ENCODE measurements around the gene PIGL. TPM values are rescaled to one million over a fixed set of nuclear protein-coding genes. Genes with fewer than 3 reads are reported as not detected.

The PIGL gene
- total RNA-seq, 1 donor from 2014 or later: 65.8 TPM

DNA sequence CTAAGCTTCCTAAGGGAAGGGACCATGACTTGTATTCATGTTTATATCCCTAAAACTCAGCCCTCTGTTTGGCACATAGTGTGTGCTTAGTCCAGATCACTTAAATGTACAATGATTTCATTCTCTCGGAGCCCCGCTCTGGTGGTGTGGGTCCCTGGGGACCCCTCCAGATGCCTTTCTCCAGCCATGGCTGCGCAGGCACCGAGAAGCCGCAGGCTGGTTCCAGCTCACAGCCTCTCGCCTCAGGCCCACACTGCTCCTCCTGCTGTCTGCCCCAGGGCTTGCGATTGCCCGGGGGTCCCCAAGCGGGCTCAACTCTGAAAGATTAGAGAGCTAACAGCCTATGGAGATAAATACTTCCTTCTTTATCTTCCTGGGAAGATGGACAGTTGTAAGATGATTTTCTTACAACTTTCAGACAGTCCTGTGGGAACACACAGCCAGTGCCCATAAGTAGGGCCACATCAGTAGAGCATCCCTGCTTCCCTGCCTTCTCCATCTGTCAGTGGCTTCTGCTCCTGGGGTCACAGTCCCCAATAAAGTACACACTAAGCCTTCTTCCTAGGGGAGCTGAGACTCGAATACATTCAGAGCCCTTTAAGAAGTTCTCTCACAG lies 70.0 kb downstream of the PIGL start:
- Histone ChIP-seq H3K4me1 (peaks cover 35% of the 10 kb centered on the region), H3K27me3 (no peaks in the 10 kb centered on the region), H3K9me3 (no peaks in the 10 kb centered on the region), H3K4me3 (peak overlapping the region in 1 of 2 donors; percentile 26), H3K27ac (peak overlapping the region; percentile 95), H3K36me3 (no peaks in the 10 kb centered on the region)
- no peak for DNase-seq (ENCODE audit: extremely low spot score in 2 of 2)
- intact Hi-C loops (cut with DNase I): loop anchor here (5.0 to 10.0 kb wide), 2 partner anchors 65 to 148 kb away; partner anchors contain the start of gene CENPV
- TF ChIP-seq POLR2AphosphoS5 (IDR thresholded peaks at IDR 0.05; ENCODE audit: insufficient read depth in 1 of 2, low read depth in 1 of 2) (no peak), POLR2A (IDR thresholded peaks at IDR 0.05) (no peak)
- TF ChIP-seq, protein P1, sequence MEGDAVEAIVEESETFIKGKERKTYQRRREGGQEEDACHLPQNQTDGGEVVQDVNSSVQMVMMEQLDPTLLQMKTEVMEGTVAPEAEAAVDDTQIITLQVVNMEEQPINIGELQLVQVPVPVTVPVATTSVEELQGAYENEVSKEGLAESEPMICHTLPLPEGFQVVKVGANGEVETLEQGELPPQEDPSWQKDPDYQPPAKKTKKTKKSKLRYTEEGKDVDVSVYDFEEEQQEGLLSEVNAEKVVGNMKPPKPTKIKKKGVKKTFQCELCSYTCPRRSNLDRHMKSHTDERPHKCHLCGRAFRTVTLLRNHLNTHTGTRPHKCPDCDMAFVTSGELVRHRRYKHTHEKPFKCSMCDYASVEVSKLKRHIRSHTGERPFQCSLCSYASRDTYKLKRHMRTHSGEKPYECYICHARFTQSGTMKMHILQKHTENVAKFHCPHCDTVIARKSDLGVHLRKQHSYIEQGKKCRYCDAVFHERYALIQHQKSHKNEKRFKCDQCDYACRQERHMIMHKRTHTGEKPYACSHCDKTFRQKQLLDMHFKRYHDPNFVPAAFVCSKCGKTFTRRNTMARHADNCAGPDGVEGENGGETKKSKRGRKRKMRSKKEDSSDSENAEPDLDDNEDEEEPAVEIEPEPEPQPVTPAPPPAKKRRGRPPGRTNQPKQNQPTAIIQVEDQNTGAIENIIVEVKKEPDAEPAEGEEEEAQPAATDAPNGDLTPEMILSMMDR (IDR thresholded peaks at IDR 0.05): no peak

GRCh38 chr17:16287563-16288027 lies 70.6 kb downstream of the PIGL start:
- intact Hi-C loops (cut with DNase I): loop anchor here (5.0 to 10.0 kb wide), 2 partner anchors 65 to 147 kb away; partner anchors contain the start of gene CENPV
- no peak for DNase-seq (ENCODE audit: extremely low spot score in 2 of 2)

DNA sequence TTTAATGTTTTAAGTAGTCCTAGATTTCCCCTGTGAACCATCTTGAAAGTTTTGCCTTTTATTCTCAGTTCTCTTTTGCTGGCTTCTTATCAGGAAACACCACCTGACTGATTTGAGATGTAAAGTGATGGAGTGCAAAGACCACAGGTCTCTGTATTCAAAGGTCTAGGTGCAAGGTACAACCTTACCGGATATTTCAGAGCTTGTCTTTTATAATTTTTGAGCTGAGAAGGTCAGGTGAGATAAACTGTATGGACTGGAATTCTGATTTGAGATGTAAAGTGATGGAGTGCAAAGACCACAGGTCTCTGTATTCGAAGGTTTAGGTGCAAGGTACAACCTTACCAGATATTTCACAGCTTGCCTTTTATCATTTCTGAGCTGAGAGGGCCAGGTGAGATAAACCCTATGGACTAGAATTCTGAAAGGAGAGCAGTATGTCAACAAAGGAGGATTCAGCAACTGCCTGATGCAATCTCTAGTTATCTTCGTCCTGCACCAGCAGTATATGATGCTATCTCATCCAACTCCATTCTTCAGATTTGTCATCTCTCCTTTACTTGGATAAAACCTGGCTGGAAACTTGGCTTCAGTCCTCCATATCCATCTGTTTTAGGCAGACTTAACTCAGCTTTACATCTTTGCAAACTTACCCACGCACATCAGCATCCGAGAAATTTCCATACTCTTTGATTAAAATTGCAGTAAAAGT lies 72.0 kb downstream of the PIGL start:
- Histone ChIP-seq H3K4me1 (peaks cover 35% of the 10 kb centered on the region), H3K4me3 (no peak overlapping the region), H3K27ac (no peak overlapping the region), H3K9me3 (no peaks in the 10 kb centered on the region), H3K27me3 (no peaks in the 10 kb centered on the region), H3K36me3 (no peaks in the 10 kb centered on the region)
- no peak for TF ChIP-seq POLR2A (IDR thresholded peaks at IDR 0.05)
- TF ChIP-seq POLR2AphosphoS5 (IDR thresholded peaks at IDR 0.05; ENCODE audit: insufficient read depth in 1 of 2, low read depth in 1 of 2): no peak
- TF ChIP-seq, protein P1 (IDR thresholded peaks at IDR 0.05): no peak
- intact Hi-C loops (cut with DNase I): loop anchor here (5.0 to 10.0 kb wide), 2 partner anchors 63 to 146 kb away; partner anchors contain the start of gene CENPV
- DNase-seq (ENCODE audit: extremely low spot score in 2 of 2): no peak

More at GRCh38 chr17:16287563-16288027, 70.6 kb downstream of the PIGL start:
- Histone ChIP-seq H3K36me3 (no peaks in the 10 kb centered on the region), H3K4me1 (peaks cover 35% of the 10 kb centered on the region), H3K4me3 (no peak overlapping the region), H3K27ac (peak overlapping the region; percentile 95), H3K27me3 (no peaks in the 10 kb centered on the region), H3K9me3 (no peaks in the 10 kb centered on the region)
- TF ChIP-seq POLR2AphosphoS5 (IDR thresholded peaks at IDR 0.05; ENCODE audit: insufficient read depth in 1 of 2, low read depth in 1 of 2) (no peak), POLR2A (IDR thresholded peaks at IDR 0.05) (no peak)
- TF ChIP-seq, protein P1 (IDR thresholded peaks at IDR 0.05): no peak

DNA sequence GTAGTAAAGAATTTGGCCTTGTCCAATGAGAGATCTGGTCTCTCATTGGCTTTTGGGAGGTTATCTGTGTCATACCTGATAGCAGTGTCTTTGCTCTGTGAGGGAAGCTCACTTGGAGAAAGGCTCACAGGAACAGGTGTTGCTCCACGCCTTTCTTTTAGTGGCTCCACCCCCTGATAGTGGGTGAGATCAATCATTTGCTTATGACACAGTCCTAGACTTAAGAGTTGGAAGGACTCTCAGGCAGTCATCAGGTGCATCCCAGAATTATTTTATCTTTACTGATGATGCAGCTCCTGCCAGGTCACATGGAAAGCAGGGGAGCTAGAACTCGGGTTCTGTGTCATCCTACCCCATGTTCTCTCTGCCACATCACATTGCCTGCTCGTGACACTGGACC lies 76.9 kb downstream of the PIGL start:
- intact Hi-C loops (cut with DNase I): no loop called here
- Histone ChIP-seq H3K27me3 (no peaks in the 10 kb centered on the region), H3K4me3 (no peak overlapping the region), H3K9me3 (no peaks in the 10 kb centered on the region), H3K36me3 (no peaks in the 10 kb centered on the region), H3K27ac (no peak overlapping the region), H3K4me1 (no peaks in the 10 kb centered on the region)
- no peak for DNase-seq (ENCODE audit: extremely low spot score in 2 of 2)
- TF ChIP-seq POLR2A (IDR thresholded peaks at IDR 0.05) (no peak), POLR2AphosphoS5 (IDR thresholded peaks at IDR 0.05; ENCODE audit: insufficient read depth in 1 of 2, low read depth in 1 of 2) (no peak)
- TF ChIP-seq, protein P1 (IDR thresholded peaks at IDR 0.05): no peak
